ENCODE data around the gene ANKRD1. TPM values are rescaled to one million over a fixed set of nuclear protein-coding genes. Genes with fewer than 3 reads are reported as not detected.

Gene ANKRD1
- total RNA-seq, 1 experiment from 2014 or later: 0.11 TPM

- Histone ChIP-seq H4K8ac (replicated peaks; ENCODE audit: insufficient read length, low read depth, low read length) (peak within 1 kb of the TSS; percentile 74), H2BK120ac (ENCODE audit: low read depth, low read length, poor library complexity, severe bottlenecking) (no peak within 1 kb of the TSS), H4K20me1 (ENCODE audit: control insufficient read depth, insufficient read depth, insufficient read length) (no peaks in the 10 kb centered on the region), H3K27me3 (ENCODE audit: insufficient read depth, low read length) (no peaks in the 10 kb centered on the region), H3K79me2 (ENCODE audit: insufficient read depth, low read length) (peaks cover 8% of the 10 kb centered on the region; the same call in 1 of the 2 replicates), H3K23ac (ENCODE audit: insufficient read length, low read depth, low read length) (no peak within 1 kb of the TSS), H3K4me2 (ENCODE audit: insufficient read depth, insufficient read length, low read length) (peak within 1 kb of the TSS; percentile 99), H3K14ac (ENCODE audit: insufficient read depth, low read length) (peak within 1 kb of the TSS; percentile 92), H3K23me2 (ENCODE audit: insufficient read length, low read depth, low read length, poor library complexity, severe bottlenecking) (peaks cover 7% of the 10 kb centered on the region), H3K79me1 (ENCODE audit: insufficient read depth, low read depth, low read length, poor library complexity, severe bottlenecking) (peaks cover 3% of the 10 kb centered on the region), H2AK5ac (ENCODE audit: insufficient read length, low read length) (no peak within 1 kb of the TSS), H4K91ac (ENCODE audit: insufficient read length, low read depth, low read length) (no peak within 1 kb of the TSS), H3T11ph (ENCODE audit: low read length) (no peak within 1 kb of the TSS), H2BK12ac (ENCODE audit: insufficient read length, low read depth, low read length) (no peak within 1 kb of the TSS), H2BK15ac (ENCODE audit: low read depth, low read length) (no peak within 1 kb of the TSS), H3K4ac (ENCODE audit: low read depth, low read length) (no peak within 1 kb of the TSS), H3K18ac (ENCODE audit: insufficient read length, low read depth, low read length) (peak within 1 kb of the TSS; percentile 86), H2BK5ac (ENCODE audit: insufficient read length, low read length) (no peak within 1 kb of the TSS), H3K56ac (ENCODE audit: insufficient read length, low read depth, low read length) (peak within 1 kb of the TSS; percentile 67), H2BK20ac (ENCODE audit: low read depth, low read length, poor library complexity, severe bottlenecking) (no peak within 1 kb of the TSS), H3K9ac (ENCODE audit: extremely low read depth, insufficient read length, low read length) (peak within 1 kb of the TSS; percentile 97), H3K27ac (ENCODE audit: insufficient read length, low read depth, low read length) (peak within 1 kb of the TSS; percentile 2), H3K9me3 (ENCODE audit: control insufficient read depth, low read depth, low read length) (no peaks in the 10 kb centered on the region), H2AFZ (ENCODE audit: low read length) (peak within 1 kb of the TSS; percentile 99), H4K5ac (ENCODE audit: insufficient read length, low read depth, low read length) (no peak within 1 kb of the TSS), H3K4me1 (ENCODE audit: insufficient read depth, low read length) (peaks cover 2% of the 10 kb centered on the region; the same call in 1 of the 2 replicates)
- WGBS (ENCODE audit: extremely low coverage, insufficient read length, low lambda C conversion rate): no CpG with 5 or more reads among the region's 43 CpGs
- Mint-ChIP-seq H3K9me3 (peaks cover 11% of the 10 kb centered on the region in 2 experiments), H3K4me3 (peak within 1 kb of the TSS; percentile 91 to 97), H3K27ac (peak within 1 kb of the TSS; percentile 42 to 98 (median 98); a peak in 6 of 7 replicates), H3K27me3 (ENCODE audit: low read depth) (peaks cover 18% of the 10 kb centered on the region), H3K36me3 (ENCODE audit: insufficient read depth in 1 of 3, low read depth in 3 of 3) (peaks cover 8 to 25% (median 22%) of the 10 kb centered on the region in 3 experiments; a peak in 6 of 7 replicates), H3K4me1 (peaks cover 17 to 27% of the 10 kb centered on the region in 2 experiments)
- no peak for TF ChIP-seq CTCF (conservative IDR thresholded peaks at IDR 0.05)
- DNase-seq: peak; percentile 87
Measured at GRCh38 chr10:90871766-90872647, 48.9 kb downstream of the ANKRD1 start, which contains the start of gene RPP30. Gene RPP30 (plus strand): TSS chr10:90871974. CDS start chr10:90871987, 13 bp downstream.
